Caki2 (cell line): ENCODE measurements around the gene GTF2A1. TPM values are rescaled to one million over a fixed set of nuclear protein-coding genes. Genes with fewer than 3 reads are reported as not detected.

ENCODE experiments used
- DNase-seq: peaks from one replicate; pipeline ENCODE4 v3.0.0-alpha.2; 2015; ENCODE audit warnings: low read depth
- in situ Hi-C: cut with HindIII; loops from 2 replicates; pipeline ENCODE4 v1.10.0; 2016; ENCODE audit warnings: low sequenced_read_pairs, low pct_unique_long_range_greater_than_20kb, mixed read lengths
- total RNA-seq: library from RNA; depleted of rRNA; stranded (reverse); fragments of >200 nt; shearing (Covaris generic); gene quantifications from 2 replicates; pipeline ENCODE4 v1.2.3, GENCODE V29; 2014; ENCODE audit warnings: low replicate concordance

GTF2A1 gene
- total RNA-seq, 1 experiment from 2014 or later: 9.6 TPM

- in situ Hi-C loops: no loop called here
- no peak for DNase-seq
These were observed 21.7 kb downstream of the GTF2A1 start for GRCh38 chr14:81199084-81199483.

DNA sequence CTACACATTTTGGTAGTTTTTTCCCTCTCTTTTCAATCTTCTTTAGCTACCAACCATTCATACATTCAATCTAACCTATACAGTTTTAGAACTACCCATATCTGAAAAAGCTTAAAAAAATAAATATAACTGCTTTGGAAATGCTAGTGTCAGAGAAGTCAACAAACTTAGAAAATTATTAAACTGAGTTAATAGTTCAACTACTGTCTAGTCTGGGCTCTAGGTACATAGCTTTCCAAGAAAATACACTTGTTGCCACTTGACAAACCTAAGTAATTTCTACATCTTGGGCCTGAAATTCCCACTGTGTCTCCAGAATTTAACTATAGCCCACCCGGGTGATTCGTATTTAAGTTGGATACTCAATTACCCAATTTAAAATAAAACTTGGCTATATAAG, 22.1 kb downstream of the GTF2A1 start:
- DNase-seq: no peak
- in situ Hi-C loops: no loop called here

GRCh38 chr14:81193924-81194633, 26.7 kb downstream of the GTF2A1 start:
- no peak for DNase-seq
- in situ Hi-C loops: no loop called here

DNA sequence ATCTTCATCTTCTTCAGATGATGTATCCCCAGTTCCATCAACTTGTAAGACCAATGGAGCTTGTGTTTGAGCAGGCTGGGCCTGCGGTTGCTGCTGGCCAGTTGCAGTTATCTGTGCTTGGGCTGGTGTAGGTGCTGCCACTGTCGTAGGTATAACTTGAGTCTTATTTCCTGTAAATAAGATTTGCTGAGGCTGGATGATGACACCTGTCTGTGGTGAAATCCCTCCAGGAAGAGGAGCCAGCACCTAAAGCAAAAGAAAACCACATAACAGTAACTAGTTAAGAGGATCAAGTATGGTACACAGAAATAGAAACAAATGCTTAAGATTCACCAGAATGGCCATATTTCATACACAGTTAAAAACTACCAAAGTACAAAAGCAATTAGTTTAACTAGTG, 28.2 kb downstream of the GTF2A1 start:
- no peak for DNase-seq
- in situ Hi-C loops: no loop called here

DNA sequence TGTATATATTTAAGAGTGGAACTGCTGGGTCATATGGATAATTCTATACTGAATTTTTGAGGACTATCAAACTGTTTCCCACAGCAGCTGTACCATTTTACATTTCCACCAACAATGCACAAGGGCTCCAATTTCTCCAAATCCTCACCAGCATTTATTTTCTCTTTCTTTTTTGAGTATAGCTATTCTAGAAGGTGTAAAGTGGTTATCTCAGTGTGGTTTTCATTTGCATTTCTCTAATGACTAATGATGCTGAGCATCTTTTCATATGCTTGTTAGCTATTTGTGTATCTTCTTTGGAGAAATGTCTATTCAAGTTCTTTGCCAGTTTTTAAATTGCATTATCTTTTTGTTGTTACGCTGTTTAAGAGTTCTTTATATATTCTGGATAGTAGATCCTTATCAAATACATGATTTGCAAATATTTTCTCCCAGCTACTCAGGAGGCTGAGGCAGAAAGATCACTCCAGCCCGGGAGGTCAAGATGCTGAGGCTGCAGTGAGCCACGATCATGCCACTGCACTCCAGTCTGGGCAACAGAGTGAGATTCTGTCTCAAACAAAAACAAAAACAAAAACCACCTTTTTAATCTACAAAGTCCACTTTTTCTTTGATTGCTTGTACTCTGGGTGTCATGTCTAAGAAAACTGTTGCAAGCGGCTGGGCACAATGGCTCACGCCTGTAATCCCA, 32.8 kb downstream of the GTF2A1 start:
- in situ Hi-C loops: no loop called here

DNA sequence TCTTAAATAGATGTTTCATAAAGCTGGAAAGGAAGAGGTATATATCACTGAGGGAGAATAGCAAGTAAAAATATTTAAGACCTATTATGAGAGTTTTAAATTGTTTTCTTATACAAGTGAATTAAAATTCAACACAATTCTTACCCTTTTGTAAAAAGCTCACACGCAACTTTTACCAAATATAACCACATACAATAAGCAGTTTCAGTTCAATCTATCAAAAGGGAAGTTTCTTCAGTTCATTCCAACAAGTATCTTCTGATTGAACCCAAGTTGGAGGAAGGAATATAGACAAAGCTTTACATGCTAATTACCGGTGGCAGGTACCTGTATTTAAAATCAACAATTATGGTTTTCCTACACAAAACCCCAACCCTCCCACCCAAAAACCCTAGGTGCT, 41.1 kb downstream of the GTF2A1 start:
- in situ Hi-C loops: no loop called here
- no peak for DNase-seq

More for the DNA sequence above, 32.8 kb downstream of the GTF2A1 start:
- no peak for DNase-seq

DNA sequence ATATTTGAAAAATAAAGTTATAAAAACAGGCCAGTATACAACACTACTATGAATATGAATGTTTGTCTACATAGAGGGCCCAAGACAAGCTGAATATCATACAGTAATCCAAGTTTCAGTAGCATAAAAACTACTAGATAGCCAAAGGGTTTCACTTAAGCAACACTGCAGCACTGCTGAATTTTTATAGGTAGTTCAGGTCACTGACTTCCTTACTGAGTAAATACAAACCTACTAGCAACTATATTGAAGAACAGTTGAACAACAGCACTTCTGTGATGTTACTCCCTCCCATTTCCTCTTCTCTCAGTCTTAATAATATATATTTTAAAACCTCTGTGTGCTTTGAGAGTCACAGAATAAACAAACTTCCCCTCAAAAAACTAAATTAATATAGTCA, 42.7 kb downstream of the GTF2A1 start:
- no peak for DNase-seq
- in situ Hi-C loops: no loop called here

DNA sequence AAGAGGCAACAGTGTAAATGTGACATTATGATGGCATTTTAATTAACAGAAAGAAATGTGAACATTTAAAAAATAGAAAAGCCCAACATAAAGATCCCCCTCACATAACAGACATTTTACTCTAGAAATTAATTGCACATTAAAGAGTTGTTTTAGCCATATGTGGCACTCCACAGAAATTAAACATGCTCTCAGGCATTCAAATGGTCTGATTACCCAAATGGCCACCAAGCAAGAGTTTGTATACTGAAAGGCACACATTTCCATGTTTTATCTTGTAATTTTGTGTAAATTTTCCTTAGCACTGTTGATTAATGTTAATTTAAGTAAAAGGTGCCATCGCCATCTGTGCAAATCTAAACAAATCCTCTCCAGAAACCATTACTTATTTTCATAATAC, 43.5 kb downstream of the GTF2A1 start:
- in situ Hi-C loops: no loop called here
- no peak for DNase-seq

- no peak for DNase-seq
- in situ Hi-C loops: no loop called here
These were observed 44.5 kb downstream of the GTF2A1 start for GRCh38 chr14:81176241-81176640.

DNA sequence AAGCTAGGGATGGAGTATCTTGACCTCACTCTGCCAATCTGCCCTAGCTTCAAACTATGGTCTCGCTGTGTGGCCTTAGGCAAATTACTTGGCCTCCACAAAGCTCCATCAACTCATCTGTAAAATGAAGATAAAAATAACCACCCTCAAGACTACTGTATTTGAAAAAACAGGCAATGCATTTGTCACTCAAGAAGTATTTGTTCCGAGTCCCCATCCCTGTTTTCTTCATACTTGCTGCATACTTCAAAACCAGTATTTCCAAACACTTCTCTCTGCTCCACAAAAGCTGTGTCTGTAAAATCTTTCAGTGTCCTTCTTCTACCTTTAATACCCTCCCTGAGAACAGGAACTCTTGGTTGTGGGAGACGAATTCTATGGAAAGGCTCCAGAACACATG, 47.9 kb downstream of the GTF2A1 start:
- in situ Hi-C loops: no loop called here
- no peak for DNase-seq

DNA sequence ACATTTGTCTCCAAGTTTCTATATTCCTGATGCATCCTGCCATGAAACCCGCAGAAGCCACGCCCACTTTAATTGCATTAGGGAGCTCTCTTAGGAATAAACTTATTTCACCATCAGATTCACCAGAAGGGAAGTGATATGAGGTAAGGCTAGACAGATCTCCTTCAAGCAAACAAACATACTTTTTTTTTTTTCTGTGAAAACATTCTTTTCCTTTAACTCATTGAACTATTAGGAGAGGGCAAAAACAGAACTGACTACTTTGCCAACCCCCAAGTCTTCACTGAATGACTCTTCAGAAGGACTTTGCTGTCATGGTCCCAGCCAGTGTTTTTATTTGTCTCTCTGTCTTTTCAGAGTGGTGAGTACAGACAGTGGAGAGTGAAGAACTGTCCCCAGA, 48.4 kb downstream of the GTF2A1 start:
- in situ Hi-C loops: no loop called here
- no peak for DNase-seq

GRCh38 chr14:81170829-81171195, 49.9 kb downstream of the GTF2A1 start:
- no peak for DNase-seq
- in situ Hi-C loops: no loop called here

- in situ Hi-C loops: no loop called here
- peak; percentile 87 for DNase-seq
These were observed 50.5 kb downstream of the GTF2A1 start for GRCh38 chr14:81170104-81170828.

GRCh38 chr14:81169711-81170103, 51.1 kb downstream of the GTF2A1 start:
- in situ Hi-C loops: no loop called here
- DNase-seq: no peak

- in situ Hi-C loops: no loop called here
- DNase-seq: no peak
These were observed 51.5 kb downstream of the GTF2A1 start for GRCh38 chr14:81169267-81169666.

DNA sequence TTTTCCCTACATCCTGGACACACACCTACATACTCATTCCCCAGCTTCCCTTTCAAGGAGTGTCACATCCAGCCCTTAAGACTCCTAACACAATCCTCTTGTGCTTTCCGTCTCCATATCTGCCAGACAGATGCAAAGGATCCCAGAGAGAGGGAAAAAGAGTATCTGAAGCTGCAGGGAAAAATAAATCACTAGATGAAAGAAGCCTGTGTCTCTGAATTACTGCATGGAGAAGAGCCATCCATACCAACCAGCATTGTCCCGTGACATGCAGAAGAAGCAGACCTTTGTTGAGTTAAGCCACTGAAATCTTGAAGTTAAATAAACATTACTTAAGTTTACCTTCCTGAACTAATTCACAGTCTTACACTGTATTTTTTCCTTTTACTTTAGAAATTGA, 54.6 kb downstream of the GTF2A1 start:
- in situ Hi-C loops: no loop called here
- no peak for DNase-seq

GRCh38 chr14:81165188-81165587, 55.6 kb downstream of the GTF2A1 start:
- in situ Hi-C loops: no loop called here
- no peak for DNase-seq

DNA sequence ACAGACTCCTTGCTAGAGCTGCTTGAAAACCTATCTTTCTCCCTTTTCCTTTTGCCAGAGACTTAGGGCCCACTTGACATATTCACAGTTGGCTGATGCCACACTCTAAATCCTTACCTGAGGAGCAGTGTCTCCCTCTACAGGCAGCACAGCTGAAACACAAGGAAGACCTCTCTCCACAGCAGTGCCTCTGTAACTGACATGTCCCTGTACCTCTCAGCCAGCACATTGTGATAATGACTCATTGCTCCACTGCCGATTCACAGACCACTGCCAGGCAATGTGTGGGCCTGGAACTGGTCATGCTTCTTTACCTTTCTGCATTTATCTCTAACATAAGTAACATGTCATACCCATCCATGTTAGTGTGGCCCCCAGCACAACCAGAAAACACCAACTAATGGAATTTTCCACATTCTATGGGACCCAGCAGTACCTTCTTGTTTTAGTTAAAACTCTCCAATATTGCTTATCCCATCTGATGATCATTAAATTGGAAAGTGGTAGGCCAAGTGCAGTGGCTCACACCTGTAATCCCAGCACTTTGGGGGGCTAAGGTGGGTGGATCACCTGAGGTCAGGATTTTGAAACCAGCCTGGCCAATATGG, 56.5 kb downstream of the GTF2A1 start:
- in situ Hi-C loops: no loop called here
- peak; percentile 86 for DNase-seq

DNA sequence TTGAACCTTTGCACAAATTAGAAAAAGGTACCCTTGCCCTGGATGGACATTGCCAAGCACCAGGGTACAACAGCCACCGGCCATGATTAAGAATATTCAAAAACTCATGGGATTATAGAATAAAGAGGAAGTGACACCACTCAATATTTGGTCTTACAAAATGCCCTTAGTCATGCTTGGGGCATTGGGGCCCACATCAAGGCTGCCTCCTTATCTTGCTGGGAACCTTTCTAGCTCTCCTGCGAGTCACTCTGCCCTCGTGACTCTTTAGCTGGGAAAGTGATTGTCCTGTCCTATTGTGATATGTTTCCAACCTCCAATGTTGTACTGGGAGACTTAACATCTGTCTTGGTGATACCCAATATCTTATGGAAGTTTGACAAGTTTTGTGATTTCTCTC, 57.8 kb downstream of the GTF2A1 start:
- peak; percentile 6 for DNase-seq
- in situ Hi-C loops: no loop called here
